HG03060 (cell line): ENCODE data around the gene HEXD.
"Not testable (repeated sequence)": the region's sequence is repeated elsewhere in the genome, so short reads cannot be mapped to it uniquely, and the experiment has no call there.

Experiments
- ATAC-seq: cut with Tn5 transposase; IDR thresholded peaks from one replicate; pipeline ENCODE4 v1.9.1; 2021; ENCODE audit warnings: low read depth, moderate number of reproducible peaks; ENCODE audit not compliant: unreplicated experiment

HEXD gene

DNA sequence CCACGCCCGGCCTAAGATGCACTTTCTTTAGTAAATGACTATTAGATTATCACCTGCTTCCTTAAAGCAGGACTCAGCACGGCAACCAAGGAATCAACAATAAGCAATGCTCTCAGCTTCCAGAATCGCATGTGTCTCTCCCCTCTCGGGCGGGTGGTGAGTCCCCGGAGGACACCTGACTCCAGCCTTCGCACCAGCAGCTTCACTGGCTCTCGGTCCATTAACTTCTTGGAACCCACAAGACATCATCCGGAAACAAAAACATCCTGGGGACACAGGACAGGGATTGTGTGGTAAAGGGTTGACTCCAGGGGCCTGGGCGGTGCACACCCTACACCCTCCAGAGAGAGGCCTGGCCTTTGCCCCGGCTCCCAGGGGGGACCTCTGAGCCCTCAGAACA, 23.9 kb upstream of the HEXD start:
- ATAC-seq = no peak

DNA sequence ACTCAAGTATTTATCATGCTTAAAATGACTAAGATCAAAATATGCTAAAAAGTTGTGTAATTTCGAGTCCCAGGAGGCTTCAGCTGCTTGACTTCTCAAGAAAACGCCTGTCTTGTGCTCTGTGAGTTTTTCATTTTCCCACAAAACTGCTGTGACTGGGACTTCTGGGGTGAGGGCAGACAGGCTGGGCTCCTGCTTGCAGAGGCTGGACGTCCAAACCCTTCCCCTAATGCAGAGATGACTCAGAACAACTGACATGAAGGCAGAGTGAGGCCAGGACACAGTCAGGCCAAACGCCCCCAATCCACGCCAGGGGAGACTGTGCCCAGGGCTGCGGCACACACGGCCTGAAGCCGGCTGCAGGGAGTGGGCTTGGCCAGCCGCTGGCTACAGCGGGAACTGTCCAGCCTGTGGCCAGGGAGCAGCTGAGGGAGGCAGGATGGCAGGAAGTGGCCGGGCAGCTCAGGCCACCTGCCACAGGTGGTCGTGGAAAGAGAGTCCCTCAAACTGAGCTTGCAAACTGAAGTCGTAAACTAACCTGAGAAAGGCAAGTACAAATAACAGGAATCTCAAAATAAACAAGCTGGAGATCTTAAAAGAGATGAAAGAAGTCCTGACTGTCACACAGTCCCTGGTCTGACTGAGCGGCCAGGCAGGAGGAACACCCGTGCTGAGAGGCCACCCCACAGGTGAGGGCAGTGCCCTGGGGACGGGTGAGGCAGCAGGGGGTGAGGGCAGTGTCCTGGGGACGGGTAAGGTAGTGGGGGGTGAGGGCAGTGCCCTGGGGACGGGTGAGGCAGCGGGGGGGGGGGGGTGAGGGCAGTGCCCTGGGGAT, 21.3 kb upstream of the HEXD start:
- no peak for ATAC-seq

DNA sequence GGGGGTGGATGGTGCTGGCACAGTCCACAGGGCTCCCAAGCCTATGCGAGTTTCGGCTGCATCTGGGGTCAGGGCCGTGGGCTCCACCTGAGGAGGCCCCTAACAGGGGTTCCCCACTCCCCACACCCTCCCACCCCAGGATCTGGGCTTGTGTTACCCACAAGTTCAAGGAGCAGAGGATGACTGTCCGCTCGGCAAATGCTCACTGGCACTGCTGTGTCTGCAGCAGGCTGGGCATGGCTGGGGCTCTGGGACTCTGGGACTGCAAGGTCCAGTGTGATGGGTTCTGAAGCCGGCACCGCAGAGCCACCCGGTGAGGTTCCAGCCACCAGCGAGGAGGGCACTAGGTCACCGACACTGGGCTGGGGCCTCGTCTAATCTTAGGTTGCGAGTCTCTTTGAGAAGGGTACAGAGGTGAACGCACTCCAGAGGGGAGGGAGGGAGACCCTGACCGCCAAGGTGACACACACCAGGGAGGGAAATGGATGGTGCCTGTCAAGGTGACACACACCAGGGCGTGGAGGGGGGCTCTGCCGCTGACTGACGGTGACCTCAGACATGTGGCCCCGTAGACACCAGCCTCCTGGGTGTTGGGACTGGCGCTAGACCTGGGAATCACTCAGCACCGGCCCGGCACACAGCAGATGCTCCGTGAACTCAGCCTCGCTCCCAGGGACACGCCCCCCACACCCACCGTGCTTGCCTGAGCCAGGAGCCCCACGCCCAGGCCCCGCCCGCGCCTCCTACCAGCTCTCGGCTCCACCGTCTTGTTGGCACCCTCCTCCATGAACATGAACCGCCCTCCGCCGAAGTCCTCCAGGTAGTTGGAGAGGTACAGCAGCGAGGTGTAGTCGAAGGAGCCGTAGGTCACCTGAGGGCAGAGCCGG, 20.5 kb upstream of the HEXD start:
- ATAC-seq = no peak

DNA sequence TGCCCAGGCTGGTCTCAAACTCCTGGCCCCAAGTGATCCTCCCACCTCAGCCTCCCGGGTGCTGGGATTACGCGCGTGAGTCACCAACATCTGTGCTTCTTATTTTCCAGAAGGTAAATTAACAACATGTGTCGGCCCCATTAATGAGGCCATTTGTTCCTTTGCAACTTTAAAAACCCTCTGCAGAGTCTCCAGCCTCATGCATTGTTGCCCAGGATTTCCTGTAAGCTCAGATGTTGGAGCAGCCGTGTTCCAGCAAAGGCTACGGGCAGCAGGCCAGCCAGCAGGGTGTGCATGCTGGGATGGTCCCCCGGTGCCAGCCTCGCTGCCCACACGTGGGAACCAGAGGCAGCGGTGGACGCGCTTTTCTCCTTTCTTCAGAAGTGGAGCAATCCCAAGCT, 19.1 kb upstream of the HEXD start:
- no peak for ATAC-seq

DNA sequence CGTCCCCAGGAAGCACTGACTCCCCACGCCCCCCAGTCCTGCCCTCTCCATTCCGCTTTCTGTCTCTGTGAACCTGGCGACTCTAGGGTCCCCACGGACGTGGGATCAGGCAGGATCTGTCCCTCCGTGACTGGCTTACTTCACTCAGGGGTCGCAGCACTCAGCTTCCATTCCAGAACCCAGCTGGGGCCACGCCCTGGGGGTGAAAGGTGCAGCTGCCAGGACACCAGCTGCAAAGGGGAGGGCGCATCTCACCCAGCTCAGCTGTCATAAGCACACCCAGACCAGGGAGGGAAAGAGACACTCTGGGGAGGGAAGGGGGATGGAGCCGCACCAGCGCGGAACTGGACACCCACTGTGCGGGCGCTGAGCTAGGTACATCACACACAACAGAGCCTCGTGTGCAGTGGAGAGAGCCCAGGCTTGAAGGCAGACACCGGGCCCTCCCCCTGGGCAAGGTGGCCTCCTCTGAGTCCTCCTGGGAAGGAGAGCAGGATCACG, 18.5 kb upstream of the HEXD start:
- ATAC-seq = no peak

DNA sequence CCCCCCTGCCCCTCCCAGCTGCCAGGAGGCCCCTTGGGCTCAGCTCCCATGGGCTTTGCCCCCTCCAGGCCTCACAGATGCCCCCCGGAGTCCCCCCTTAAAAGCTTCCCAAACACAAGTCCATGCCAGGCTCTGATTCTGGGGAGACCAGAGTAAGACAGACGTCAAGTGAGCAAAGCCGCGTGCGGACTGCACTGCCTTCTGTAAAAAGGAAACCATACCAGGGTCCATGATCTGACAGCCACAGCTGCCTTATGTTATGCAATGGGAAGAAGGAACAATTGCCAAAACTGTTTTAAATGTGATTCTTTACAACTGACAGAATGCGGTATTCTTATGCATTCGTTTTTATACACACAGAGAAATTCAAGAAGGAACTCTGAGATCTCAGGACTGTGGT, 17.9 kb upstream of the HEXD start:
- ATAC-seq = no peak

DNA sequence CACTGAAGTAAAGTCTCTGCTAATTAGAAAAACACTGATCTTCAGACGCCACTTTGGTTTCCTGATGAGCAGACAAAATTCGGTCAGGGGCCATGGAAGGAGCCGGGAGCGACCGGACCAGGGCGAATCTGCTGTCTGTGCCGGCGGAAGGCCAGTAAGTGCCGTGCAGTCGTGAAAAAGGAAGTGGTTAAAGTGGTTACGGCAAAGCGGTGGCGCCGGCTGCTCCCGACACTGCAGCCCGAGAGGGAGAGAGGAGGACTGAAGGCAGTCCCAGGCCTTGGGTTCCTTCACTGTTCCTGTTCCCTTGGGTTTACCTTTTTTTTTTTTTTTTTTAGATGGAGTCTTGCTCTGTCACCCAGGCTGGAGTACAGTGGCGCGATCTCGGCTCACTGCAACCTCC, 17.3 kb upstream of the HEXD start:
- ATAC-seq = no peak

DNA sequence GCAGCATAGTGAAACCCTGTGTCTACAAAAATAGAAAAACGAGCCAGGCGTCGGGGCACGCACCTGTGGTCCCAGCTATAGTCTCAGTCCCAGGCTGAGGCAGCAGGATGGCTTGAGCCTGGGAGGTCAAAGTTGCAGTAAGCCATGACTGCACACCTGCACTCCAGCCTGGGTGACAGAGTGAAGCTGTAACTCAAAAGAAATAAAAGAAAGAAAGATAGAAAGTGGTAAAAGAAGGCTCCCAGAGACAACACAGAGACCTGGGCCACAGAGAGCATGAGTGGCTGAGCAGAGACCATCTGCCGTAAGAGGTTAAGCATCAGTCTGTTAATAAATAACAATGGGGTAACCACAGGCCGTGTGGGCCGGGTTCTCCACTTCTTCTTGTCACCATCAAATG, 15.3 kb upstream of the HEXD start:
- no peak for ATAC-seq

DNA sequence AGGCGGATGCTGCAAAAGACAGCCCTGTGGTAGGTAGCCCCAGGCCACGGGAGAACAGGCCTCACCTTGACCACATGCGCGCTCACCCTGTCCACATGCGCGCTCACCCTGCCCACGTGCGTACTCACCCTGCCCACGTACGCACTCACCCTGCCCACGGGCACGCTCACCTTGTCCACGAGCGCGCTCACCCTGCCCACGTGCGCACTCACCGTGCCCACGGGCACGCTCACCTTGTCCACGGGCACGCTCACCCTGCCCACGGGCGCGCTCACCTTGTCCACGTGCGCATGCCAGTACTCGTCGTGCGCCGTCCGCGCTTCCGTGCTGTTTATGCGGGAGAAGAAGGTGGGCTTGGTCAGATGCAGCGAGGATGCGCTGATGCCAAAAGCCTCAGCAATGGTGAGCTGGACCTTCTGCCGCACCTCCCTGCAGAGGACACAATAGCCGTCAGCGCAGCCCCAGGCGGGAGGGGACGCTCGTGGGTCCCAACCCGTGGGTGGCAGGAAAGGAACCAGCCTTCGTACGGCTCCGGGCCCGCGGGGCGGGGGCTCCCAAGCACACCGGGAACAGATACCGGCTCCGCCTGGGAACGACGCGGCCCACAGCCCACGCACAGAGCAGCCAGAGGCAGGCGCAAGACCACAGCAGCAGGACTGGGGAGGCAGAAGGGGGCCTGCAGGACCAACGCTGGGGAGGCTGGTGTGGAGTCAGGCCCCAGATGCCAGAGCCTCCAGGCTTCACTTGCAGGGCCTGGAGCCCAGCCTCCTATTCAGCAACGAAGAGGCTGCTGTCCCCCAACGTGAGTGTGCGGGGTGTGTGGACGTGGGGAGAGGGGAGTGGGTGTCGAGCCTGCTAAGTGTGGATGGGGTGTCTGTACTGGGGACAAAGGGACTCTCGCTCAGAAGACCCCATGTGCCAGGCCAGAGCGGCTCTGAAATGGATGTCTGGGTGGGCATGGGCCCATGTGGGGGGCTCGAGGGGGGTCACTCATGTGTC, 14.2 kb upstream of the HEXD start:
- ATAC-seq = no peak

DNA sequence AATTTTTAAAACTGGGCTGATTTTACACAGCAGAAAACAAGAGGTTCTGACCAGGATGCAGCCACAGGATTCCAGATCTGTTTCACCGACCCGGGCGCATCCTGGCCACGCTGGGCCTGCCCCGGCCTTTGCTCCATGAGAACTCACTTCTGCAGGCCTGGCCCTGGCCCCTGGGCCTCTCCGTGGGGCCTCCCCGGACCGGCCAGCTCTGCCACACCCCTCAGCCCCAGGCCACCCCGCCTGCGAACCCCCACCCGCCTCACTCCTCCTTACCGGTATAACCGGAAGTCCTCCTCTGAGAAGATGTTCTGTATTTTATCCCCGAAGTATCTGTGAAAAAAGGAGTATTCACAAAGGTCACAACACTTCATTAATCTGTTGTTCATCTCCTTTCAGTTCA, 13.1 kb upstream of the HEXD start:
- ATAC-seq = no peak

DNA sequence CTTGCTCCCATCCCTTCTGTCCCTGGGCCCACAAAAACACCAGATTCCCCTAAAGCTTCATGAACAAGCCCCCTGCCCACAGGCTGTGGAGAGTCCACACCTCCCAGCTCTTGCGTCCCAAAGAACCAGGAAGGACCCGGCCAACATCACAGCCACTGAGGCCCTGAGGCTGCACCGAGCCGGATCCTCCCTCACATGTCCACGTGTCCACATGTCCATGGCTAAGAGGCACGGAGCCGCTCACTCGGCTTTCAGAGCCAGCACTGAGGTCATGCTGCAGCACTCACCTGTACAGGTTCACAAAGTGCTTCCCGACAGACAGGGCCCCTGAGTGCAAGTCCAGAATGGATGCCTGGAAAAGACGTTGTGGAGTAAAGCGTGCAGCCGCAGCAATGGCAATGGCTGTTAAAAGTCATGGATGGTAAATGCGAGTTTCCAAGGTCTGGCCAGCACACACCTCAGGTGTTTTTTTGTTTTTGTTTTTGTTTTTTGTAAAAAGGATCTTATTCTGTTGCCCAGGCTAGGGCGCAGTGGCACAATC, 11.9 kb upstream of the HEXD start:
- ATAC-seq = no peak

DNA sequence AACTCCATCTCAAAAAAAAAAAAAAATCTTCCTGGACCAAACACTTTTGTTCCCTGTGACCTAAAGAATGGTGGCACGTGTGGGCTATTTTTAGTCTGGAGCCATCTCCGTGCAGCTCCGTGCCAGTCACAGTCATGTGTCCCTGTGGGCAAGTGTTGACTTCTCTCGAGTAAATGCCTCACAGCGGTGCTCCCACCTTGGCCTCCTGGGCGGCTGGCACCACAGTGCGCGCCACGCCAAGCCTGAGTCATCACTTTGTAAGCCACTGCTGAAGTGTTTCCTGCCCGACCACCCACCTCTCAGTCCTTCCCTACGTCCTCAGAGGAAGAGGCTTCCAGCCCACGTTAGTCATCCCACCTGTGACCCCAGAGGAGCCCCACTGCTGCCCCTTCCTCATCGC, 10.9 kb upstream of the HEXD start:
- ATAC-seq = no peak

DNA sequence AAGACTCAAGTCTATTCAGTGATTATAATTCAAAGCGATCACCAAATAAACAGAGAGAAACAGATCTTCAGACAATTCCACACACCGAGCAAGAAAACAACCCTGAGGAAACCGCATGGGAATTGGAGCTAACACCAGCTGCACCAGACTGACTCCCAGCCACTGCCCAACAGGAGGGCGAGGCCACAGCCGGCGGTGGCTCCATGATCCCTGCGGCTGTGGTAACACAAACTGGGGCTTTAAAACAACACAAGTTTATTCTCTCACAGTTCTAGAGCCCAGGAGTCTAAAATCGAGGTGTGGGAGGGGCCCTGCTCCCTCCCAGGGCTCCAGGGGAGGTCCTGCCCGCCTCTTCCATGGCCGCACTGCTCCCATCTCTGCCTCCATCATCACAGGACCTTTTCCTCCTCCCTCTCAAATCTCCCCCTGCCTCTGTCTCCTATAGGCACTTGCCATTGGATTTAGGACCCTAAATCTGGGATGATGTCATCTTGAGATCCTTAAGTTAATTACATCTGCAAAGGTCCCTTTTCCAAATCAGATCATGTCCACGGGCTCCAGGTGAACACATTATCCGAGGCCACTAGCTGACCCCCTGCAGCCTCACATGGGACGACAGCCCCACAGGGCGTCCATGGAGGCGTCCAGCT, 9.7 kb upstream of the HEXD start:
- no peak for ATAC-seq

DNA sequence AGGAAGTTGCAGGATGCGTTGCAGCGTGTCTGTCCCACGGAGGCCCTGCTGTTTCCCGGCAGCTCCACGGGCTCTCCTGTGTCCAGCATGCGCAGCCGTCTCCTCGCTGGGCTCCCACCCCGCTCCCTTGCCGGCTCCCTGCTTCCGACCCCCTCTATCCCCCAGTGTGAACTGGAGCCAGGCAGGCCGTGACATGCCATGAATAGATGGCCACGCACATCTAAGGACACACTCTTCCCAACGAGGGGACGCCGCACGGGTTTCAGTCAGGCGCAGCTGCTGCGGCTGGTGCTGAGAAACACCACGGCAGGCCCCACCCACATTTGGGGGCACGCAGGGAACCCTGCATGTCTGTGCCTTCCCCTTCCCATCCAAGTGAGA, 9.2 kb upstream of the HEXD start:
- no peak for ATAC-seq

DNA sequence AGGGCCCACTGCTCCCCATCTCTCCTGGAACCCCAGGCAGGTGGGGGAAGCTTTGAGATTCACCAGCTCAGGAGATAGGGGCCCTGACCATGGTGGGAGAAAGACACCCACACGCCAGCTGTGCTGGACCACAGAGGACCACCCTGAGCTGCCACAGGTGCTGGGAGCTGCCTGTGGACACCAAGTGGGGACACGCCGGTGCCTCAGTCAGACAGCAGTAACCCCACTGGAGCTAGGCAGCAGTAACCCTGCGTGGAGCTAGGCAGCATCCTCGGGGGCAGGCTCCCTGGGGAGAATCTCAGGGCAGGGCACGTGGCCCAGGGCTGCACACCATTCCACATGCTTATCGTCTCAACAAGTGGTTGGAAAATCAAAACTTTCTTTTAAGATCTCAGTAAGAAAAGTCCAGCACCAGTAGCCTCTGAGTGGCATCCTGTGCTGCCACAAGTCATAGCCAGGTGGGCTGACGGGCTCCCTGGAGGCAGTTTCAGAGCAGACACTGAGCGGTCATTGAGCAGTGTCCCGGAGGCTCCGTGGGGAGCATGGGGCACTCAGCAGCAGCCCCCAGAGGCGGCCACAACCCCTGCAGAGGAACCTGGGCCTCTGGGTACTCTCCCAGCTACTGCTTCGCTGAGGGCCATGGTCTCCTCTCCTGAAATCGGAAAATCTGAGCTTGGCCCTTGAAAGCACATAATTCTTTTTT, 8.0 kb upstream of the HEXD start:
- ATAC-seq = no peak

DNA sequence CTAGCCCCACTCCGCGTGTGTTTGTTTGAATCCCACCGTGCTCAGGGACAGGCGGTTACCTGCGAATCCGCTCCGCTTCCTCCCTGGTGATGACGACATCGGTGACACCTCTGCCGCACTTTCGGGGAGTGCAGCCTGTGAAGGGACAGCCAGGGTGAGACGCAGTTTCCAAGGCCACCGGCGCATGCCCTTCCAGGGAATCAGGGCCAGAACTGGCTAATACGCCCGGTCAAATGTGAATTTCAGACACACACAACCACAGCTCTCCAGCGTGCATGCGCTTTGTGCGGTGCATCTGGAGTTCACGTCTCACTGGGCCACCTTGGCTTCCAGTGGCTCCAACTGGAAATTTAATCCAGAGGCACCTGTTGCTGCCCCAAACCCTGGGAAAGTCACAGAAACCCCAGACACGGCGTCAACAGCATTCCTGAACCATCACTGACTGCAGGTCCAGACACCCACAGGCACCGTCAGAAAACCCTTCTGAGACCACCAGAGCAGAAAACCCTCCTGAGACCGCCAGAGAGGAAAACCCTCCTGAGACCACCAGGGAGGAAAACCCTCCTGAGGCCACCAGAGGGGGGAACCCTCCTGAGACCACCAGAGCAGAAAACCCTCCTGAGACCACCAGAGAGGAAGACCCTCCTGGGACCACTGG, 6.6 kb upstream of the HEXD start:
- no peak for ATAC-seq

DNA sequence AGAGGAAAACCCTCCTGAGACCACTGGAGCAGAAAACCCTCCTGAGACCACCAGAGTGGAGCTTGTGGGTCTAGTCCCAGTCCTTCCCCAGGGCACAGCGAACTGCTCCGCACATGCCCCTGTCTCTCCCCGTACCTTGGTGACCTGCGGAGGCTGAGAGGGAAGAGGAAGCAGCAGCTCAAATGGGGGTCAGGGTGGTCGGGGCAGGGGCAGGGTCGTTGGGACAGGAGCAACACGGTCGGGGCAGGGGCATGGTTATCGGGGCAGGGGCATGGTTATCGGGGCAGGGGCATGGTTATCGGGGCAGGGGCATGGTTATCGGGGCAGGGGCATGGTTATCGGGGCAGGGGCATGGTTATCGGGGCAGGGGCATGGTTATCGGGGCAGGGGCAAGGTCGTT, 6.1 kb upstream of the HEXD start:
- ATAC-seq = not testable (repeated sequence)
